BE2C (cell line): Measurements from ENCODE around the gene STX19.

Experiments
- DNase-seq: peaks from one replicate; pipeline ENCODE4 v3.0.0-alpha.2; 2020
- H3K27me3 ChIP-seq: fragments of 250-450 bp; sonication (Bioruptor Pico); 2 replicates; pipeline ENCODE4 v1.5.1; 2020; ENCODE audit warnings: mild to moderate bottlenecking
- H3K36me3 ChIP-seq: fragments of 250-450 bp; sonication (Bioruptor Pico); 2 replicates; pipeline ENCODE4 v1.5.1; 2020; ENCODE audit warnings: mild to moderate bottlenecking
- H3K4me1 ChIP-seq: fragments of 250-450 bp; sonication (Bioruptor Pico); 2 replicates; pipeline ENCODE4 v1.5.1; 2020
- H3K4me3 ChIP-seq: 2 replicates; pipeline ENCODE4 v1.5.1; 2011; ENCODE audit warnings: low read depth, low read length
- H3K9me3 ChIP-seq: fragments of 250-450 bp; sonication (Bioruptor Pico); 2 replicates; pipeline ENCODE4 v1.5.1; 2020
- CTCF ChIP-seq: IDR thresholded peaks from 2 replicates; pipeline ENCODE4 v1.5.1; 2012; ENCODE audit warnings: mild to moderate bottlenecking, low read depth, low read length

The STX19 gene

GRCh38 chr3:94001827-94002495 lies 26.4 kb downstream of the STX19 start:
- peaks cover 5% of the 10 kb centered on the region for H3K4me1 ChIP-seq
- peaks cover 5% of the 10 kb centered on the region; the same call in 1 of the 2 replicates for H3K36me3 ChIP-seq
- H3K4me3 ChIP-seq: no peak overlapping the region
- no peak for DNase-seq
- no peaks in the 10 kb centered on the region for H3K27me3 ChIP-seq
- H3K9me3 ChIP-seq: no peaks in the 10 kb centered on the region
- TF ChIP-seq CTCF: no peak

- no peaks in the 10 kb centered on the region for H3K27me3 ChIP-seq
- peaks cover 5% of the 10 kb centered on the region for H3K4me1 ChIP-seq
- DNase-seq: no peak
- no peaks in the 10 kb centered on the region for H3K9me3 ChIP-seq
- peaks cover 10% of the 10 kb centered on the region; the same call in 1 of the 2 replicates for H3K36me3 ChIP-seq
- no peak for TF ChIP-seq CTCF
- H3K4me3 ChIP-seq: no peak overlapping the region
Measured at GRCh38 chr3:94001191-94001590, 27.2 kb downstream of the STX19 start.

GRCh38 chr3:93994056-93994455 lies 34.3 kb downstream of the STX19 start:
- H3K4me3 ChIP-seq: no peak overlapping the region
- peaks cover 10% of the 10 kb centered on the region; the same call in 1 of the 2 replicates for H3K36me3 ChIP-seq
- peaks cover 3% of the 10 kb centered on the region; the same call in 1 of the 2 replicates for H3K4me1 ChIP-seq
- no peaks in the 10 kb centered on the region for H3K9me3 ChIP-seq
- H3K27me3 ChIP-seq: no peaks in the 10 kb centered on the region
- DNase-seq: no peak
- no peak for TF ChIP-seq CTCF

GRCh38 chr3:93992207-93992606 lies 36.2 kb downstream of the STX19 start:
- Histone ChIP-seq H3K9me3 (no peaks in the 10 kb centered on the region), H3K4me3 (no peak overlapping the region), H3K36me3 (peaks cover 7% of the 10 kb centered on the region; the same call in 1 of the 2 replicates), H3K4me1 (peaks cover 3% of the 10 kb centered on the region; the same call in 1 of the 2 replicates), H3K27me3 (no peaks in the 10 kb centered on the region)
- TF ChIP-seq CTCF: no peak
- DNase-seq: no peak

DNA sequence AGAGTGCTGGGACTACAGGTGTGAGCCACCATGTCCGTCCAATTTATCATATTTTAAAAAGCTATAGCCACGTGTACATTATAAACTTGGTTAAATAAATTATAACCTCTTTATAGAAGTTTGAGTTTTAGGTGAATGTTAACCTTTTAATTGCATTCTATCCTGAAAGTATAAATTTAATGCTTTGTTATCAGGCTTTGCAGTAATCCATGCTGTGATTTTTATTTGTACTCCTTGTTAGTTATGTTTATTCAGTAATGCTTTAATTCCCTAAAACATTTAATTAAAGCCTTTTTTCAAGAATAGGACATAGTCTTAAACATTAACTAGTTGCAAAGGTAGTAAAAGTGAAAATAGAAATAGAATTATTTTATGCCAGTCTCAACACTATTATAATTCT lies 36.8 kb downstream of the STX19 start:
- Histone ChIP-seq H3K36me3 (0 out of 2 replicates have a peak, but pooled peaks cover 1% of the 10 kb centered on the region), H3K4me3 (no peak overlapping the region), H3K4me1 (peaks cover 3% of the 10 kb centered on the region; the same call in 1 of the 2 replicates), H3K9me3 (no peaks in the 10 kb centered on the region), H3K27me3 (no peaks in the 10 kb centered on the region)
- DNase-seq: no peak
- TF ChIP-seq CTCF: no peak

- H3K27me3 ChIP-seq: no peaks in the 10 kb centered on the region
- no peak overlapping the region for H3K4me3 ChIP-seq
- no peaks in the 10 kb centered on the region for H3K36me3 ChIP-seq
- peaks cover 3% of the 10 kb centered on the region; the same call in 1 of the 2 replicates for H3K4me1 ChIP-seq
- no peaks in the 10 kb centered on the region for H3K9me3 ChIP-seq
- no peak for TF ChIP-seq CTCF
- DNase-seq: no peak
Measured at GRCh38 chr3:93989241-93989640, 39.2 kb downstream of the STX19 start.
